Mucosa of descending colon (tissue), 3 donors: ENCODE results near the gene FDXACB1. TPM values are rescaled to one million over a fixed set of nuclear protein-coding genes. Genes with fewer than 3 reads are reported as not detected.
"Not testable (repeated sequence)": the region's sequence is repeated elsewhere in the genome, so short reads cannot be mapped to it uniquely, and the experiment has no call there.

Experiments
- ATAC-seq: fragments of 200-7000 bp; cut with Tn5 transposase; one replicate; pipeline ENCODE4 v1.9.1; 2020; ENCODE audit warnings: mild to moderate bottlenecking, moderate library complexity
- DNase-seq, 3 donors: peaks; one replicate each; pipeline ENCODE4 v3.0.0-alpha.2; 2020
- H3K36me3 ChIP-seq: fragments of 200-600 bp; one replicate; pipeline ENCODE4 v1.8.0; 2021; ENCODE audit warnings: low read depth, mild to moderate bottlenecking
- H3K4me1 ChIP-seq: fragments of 200-600 bp; one replicate; pipeline ENCODE4 v1.8.0; 2021; ENCODE audit warnings: low read depth, mild to moderate bottlenecking
- H3K4me3 ChIP-seq: fragments of 200-600 bp; one replicate; pipeline ENCODE4 v1.8.0; 2021; ENCODE audit warnings: mild to moderate bottlenecking
- H3K9me3 ChIP-seq: fragments of 200-600 bp; one replicate; pipeline ENCODE4 v1.8.0; 2021; ENCODE audit warnings: mild to moderate bottlenecking
- CTCF ChIP-seq: fragments of 200-600 bp; IDR thresholded peaks from one replicate; pipeline ENCODE4 v1.8.0; 2022; ENCODE audit warnings: antibody characterized with exemption, mild to moderate bottlenecking
- intact Hi-C, 2 donors: fragments of 100-400 bp; cut with DNase I in 1 of 2; cut with micrococcal nuclease in 1 of 2; formaldehyde crosslinking; loops; one replicate each; pipeline versions ENCODE4 v1.11.0 to v1.11.1; 2022; cut with DNase I, micrococcal nuclease
- total RNA-seq, 3 donors: library from RNA; stranded (reverse); fragmentation: NEBNext Ultra II Directional in 2 of 3; extraction: Animal tissue kit (Norgen Biotek cat#: 25700) in 2 of 3; gene quantifications; one replicate each; pipeline versions ENCODE4 v1.2.1 to v1.2.4, GENCODE V29; 2021 to 2023
- donor health status: DM: no; HTN: no; CAD: no; lungs with moderate emphysema.
- donor health status: DM: no; HTN: no; CAD: no.
- donor health status: DM: no; HTN: yes; CAD: no.

FDXACB1 gene
- total RNA-seq, 3 donors from 2014 or later = 1.7 to 2.7 (median 2.3) TPM

- ATAC-seq = no peak
- H3K36me3 ChIP-seq = no peaks in the 10 kb centered on the region
- no peaks in the 10 kb centered on the region for H3K9me3 ChIP-seq
- DNase-seq = no peak
- no peak for TF ChIP-seq CTCF
- H3K4me3 ChIP-seq = no peak overlapping the region
- H3K4me1 ChIP-seq = no peaks in the 10 kb centered on the region
- intact Hi-C loops = no loop called here
Measured at GRCh38 chr11:111905411-111905810, 26.4 kb upstream of the FDXACB1 start.

- intact Hi-C loops = no loop called here
- H3K9me3 ChIP-seq = no peaks in the 10 kb centered on the region
- TF ChIP-seq CTCF = no peak
Measured at GRCh38 chr11:111886844-111887243, 7.9 kb upstream of the FDXACB1 start.

GRCh38 chr11:111886032-111886431, 7.1 kb upstream of the FDXACB1 start:
- no peak for TF ChIP-seq CTCF
- no peak overlapping the region for H3K4me3 ChIP-seq
- intact Hi-C loops = no loop called here

More at GRCh38 chr11:111886844-111887243, 7.9 kb upstream of the FDXACB1 start:
- no peaks in the 10 kb centered on the region for H3K36me3 ChIP-seq
- no peak for DNase-seq
- H3K4me3 ChIP-seq = no peak overlapping the region
- no peaks in the 10 kb centered on the region for H3K4me1 ChIP-seq
- ATAC-seq = no peak

GRCh38 chr11:111885053-111885452, 6.1 kb upstream of the FDXACB1 start:
- DNase-seq, H3K9me3 ChIP-seq, H3K36me3 ChIP-seq, ATAC-seq, H3K4me1 ChIP-seq, H3K4me3 ChIP-seq, intact Hi-C loops: not testable (repeated sequence)

More at GRCh38 chr11:111886032-111886431, 7.1 kb upstream of the FDXACB1 start:
- no peaks in the 10 kb centered on the region for H3K36me3 ChIP-seq
- DNase-seq (no peak), ATAC-seq (no peak)
- no peaks in the 10 kb centered on the region for H3K9me3 ChIP-seq
- no peaks in the 10 kb centered on the region for H3K4me1 ChIP-seq

GRCh38 chr11:111882202-111882601, 3.2 kb upstream of the FDXACB1 start:
- Histone ChIP-seq H3K4me1 (no peaks in the 10 kb centered on the region), H3K36me3 (no peaks in the 10 kb centered on the region), H3K4me3 (no peak overlapping the region), H3K9me3 (no peaks in the 10 kb centered on the region)
- intact Hi-C loops = no loop called here
- no peak for TF ChIP-seq CTCF
- ATAC-seq (no peak), DNase-seq (no peak)

GRCh38 chr11:111879637-111879960, 634 bp upstream of the FDXACB1 start:
- no peaks in the 10 kb centered on the region for H3K4me1 ChIP-seq
- no peak for ATAC-seq
- no peak for TF ChIP-seq CTCF

More at GRCh38 chr11:111879637-111879960, 634 bp upstream of the FDXACB1 start:
- H3K9me3 ChIP-seq = no peaks in the 10 kb centered on the region
- DNase-seq = no peak
- H3K36me3 ChIP-seq = no peaks in the 10 kb centered on the region
- intact Hi-C loops = no loop called here
- H3K4me3 ChIP-seq = no peak overlapping the region
